GM12874 (cell line): ENCODE data around the gene CFAP74.

Experiments
- CTCF ChIP-seq: IDR thresholded peaks from 2 replicates; pipeline ENCODE4 v1.5.1; 2011; ENCODE audit warnings: low read depth, mild to moderate bottlenecking, control low read depth, low read length, moderate library complexity; ENCODE audit not compliant: insufficient read depth

CFAP74 gene

GRCh38 chr1:2043886-2044285, 40.3 kb upstream of the CFAP74 start:
- TF ChIP-seq CTCF, result no peak

- no peak for TF ChIP-seq CTCF
Observed at GRCh38 chr1:2042830-2043773, 39.5 kb upstream of the CFAP74 start.

GRCh38 chr1:2041887-2042286, 38.3 kb upstream of the CFAP74 start:
- no peak for TF ChIP-seq CTCF

- no peak for TF ChIP-seq CTCF
Observed at GRCh38 chr1:2041305-2041704, 37.7 kb upstream of the CFAP74 start.

GRCh38 chr1:2039251-2039650, 35.7 kb upstream of the CFAP74 start:
- TF ChIP-seq CTCF, result no peak

GRCh38 chr1:2038229-2038628, 34.6 kb upstream of the CFAP74 start:
- no peak for TF ChIP-seq CTCF

GRCh38 chr1:2037314-2037979, 33.9 kb upstream of the CFAP74 start:
- TF ChIP-seq CTCF, result no peak
